ENCODE results near the gene BMPER. TPM values are rescaled to one million over a fixed set of nuclear protein-coding genes. Genes with fewer than 3 reads are reported as not detected.

The BMPER gene
- total and polyA plus RNA-seq, 2 experiments from 2014 or later = 4.5 to 6.3 TPM

DNA sequence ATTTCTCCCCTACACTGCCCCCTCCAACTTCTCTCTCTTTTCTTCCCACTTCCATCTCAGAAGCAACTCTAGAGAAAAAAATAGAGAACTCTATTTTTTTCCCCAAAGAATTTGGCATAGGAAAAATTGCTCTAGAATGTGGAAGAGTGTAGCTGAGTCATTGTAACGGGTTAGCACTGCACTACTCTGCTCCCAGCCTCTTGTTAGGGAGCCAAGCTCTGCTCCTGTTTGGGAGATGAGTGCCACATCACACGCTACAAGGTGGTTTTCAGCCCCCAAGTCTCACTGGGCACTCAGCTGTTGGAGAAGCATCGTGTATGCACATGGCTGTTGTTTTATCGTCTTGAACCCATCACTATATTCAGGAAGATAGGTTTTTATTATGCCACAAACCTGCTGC lies 136.4 kb downstream of the BMPER start:
- TF ChIP-seq, protein P1, sequence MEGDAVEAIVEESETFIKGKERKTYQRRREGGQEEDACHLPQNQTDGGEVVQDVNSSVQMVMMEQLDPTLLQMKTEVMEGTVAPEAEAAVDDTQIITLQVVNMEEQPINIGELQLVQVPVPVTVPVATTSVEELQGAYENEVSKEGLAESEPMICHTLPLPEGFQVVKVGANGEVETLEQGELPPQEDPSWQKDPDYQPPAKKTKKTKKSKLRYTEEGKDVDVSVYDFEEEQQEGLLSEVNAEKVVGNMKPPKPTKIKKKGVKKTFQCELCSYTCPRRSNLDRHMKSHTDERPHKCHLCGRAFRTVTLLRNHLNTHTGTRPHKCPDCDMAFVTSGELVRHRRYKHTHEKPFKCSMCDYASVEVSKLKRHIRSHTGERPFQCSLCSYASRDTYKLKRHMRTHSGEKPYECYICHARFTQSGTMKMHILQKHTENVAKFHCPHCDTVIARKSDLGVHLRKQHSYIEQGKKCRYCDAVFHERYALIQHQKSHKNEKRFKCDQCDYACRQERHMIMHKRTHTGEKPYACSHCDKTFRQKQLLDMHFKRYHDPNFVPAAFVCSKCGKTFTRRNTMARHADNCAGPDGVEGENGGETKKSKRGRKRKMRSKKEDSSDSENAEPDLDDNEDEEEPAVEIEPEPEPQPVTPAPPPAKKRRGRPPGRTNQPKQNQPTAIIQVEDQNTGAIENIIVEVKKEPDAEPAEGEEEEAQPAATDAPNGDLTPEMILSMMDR (IDR thresholded peaks at IDR 0.05; ENCODE audit: poor library complexity) = no peak
- TF ChIP-seq EZH2 (IDR thresholded peaks at IDR 0.05; ENCODE audit: borderline replicate concordance) = no peak
- TF ChIP-seq EZH2phosphoT487 (IDR thresholded peaks at IDR 0.05; ENCODE audit: low read depth, severe bottlenecking, unreplicated experiment) = no peak

DNA sequence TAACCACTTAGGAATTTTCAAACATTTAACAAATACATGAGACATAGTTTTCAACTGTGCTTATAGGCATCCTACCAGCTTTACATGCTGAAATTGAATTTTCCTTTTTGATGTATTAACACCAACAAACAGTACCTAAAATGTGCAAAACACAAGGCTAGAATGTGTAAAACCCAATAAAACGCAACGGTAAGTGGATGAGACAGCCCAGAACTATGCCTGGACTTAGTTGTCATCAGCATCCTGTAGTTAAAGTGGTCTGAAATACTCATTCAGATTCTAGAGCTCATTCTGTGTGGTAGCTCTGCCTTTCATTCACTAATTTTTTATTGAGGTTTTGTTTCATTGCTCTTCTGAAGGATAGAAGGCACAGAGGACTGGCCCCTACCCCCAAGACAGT lies 137.1 kb downstream of the BMPER start:
- TF ChIP-seq EZH2 (IDR thresholded peaks at IDR 0.05; ENCODE audit: borderline replicate concordance) = no peak
- TF ChIP-seq EZH2phosphoT487 (IDR thresholded peaks at IDR 0.05; ENCODE audit: low read depth, severe bottlenecking, unreplicated experiment) = no peak
- TF ChIP-seq, protein P1 (IDR thresholded peaks at IDR 0.05; ENCODE audit: poor library complexity) = no peak
- WGBS (ENCODE audit: low lambda C conversion rate, missing lambda C conversion rate) = 64% methylated on average over 2 of the region's 2 CpGs
- H3K9me2 ChIP-seq (replicated peaks; ENCODE audit: insufficient read depth) = peaks cover 4% of the 10 kb centered on the region
- no peaks in the 10 kb centered on the region for H3K27me3 ChIP-seq
- H3K27ac ChIP-seq = no peak overlapping the region
- H3K36me3 ChIP-seq (replicated peaks; ENCODE audit: insufficient read depth, low read depth) = no peaks in the 10 kb centered on the region
- H3K4me2 ChIP-seq = no peak overlapping the region
- H3K4me1 ChIP-seq (ENCODE audit: insufficient read depth) = peaks cover 6% of the 10 kb centered on the region
- no peaks in the 10 kb centered on the region for H3K79me2 ChIP-seq
- H3K4me3 ChIP-seq = no peak overlapping the region
- H4K20me1 ChIP-seq (ENCODE audit: insufficient read depth, poor library complexity, severe bottlenecking) = no peaks in the 10 kb centered on the region
- no peak for DNase-seq (ENCODE audit: low spot score)
- H3K9me3 ChIP-seq (ENCODE audit: low read depth) = no peaks in the 10 kb centered on the region
- H2AFZ ChIP-seq = no peak overlapping the region

More for the DNA sequence above, 136.4 kb downstream of the BMPER start:
- H3K4me3 ChIP-seq = no peak overlapping the region
- no peak for DNase-seq (ENCODE audit: low spot score)
- H3K4me1 ChIP-seq (ENCODE audit: insufficient read depth) = peaks cover 9% of the 10 kb centered on the region
- H3K9me3 ChIP-seq (ENCODE audit: low read depth) = no peaks in the 10 kb centered on the region
- H3K36me3 ChIP-seq (replicated peaks; ENCODE audit: insufficient read depth, low read depth) = no peaks in the 10 kb centered on the region
- peaks cover 4% of the 10 kb centered on the region for H3K9me2 ChIP-seq (replicated peaks; ENCODE audit: insufficient read depth)
- no peaks in the 10 kb centered on the region for H3K27me3 ChIP-seq
- H3K27ac ChIP-seq = no peak overlapping the region
- H3K4me2 ChIP-seq = no peak overlapping the region
- no peaks in the 10 kb centered on the region for H3K79me2 ChIP-seq
- WGBS (ENCODE audit: low lambda C conversion rate, missing lambda C conversion rate) = 93% methylated on average over 4 of the region's 4 CpGs
- no peak overlapping the region for H2AFZ ChIP-seq
- no peaks in the 10 kb centered on the region for H4K20me1 ChIP-seq (ENCODE audit: insufficient read depth, poor library complexity, severe bottlenecking)

DNA sequence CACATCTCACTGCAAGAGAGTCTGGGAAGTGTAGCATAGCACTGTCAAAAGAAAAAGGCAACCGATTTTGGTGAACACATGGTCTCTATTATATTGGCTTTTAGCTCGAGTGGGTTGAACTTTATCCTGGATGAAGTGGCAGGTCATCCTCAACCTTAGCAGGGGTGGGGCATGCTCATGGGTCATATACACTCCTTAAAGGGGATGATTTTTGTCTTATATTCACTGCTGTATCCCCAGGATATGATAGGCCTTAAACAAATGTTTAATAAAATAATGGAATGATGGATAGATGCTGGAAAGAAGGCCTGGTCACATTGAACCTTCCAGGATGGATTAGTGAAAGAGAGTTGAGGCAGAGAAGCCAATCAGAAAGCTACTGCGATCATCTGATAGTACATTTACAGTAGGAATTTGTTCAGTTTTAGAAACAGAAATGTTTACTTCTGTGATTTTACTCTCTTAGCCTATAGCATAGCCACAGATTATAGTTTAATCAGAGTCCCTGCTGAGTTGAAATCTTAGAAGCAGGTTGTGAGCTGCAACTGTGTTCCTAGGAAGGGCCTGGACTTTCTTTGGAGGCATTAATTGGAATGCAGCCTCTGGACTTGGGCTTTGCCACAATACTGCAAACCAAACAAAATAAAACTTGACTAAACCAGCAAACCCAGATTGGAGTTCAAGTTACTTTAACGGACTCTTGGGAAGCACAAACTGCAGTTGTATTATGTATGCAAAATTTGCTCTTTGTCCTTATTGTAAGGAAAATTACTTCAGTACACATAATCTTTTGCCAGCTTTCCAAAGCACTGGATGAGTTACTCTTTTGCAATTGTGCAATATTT lies 138.3 kb downstream of the BMPER start:
- no peak for DNase-seq (ENCODE audit: low spot score)
- Histone ChIP-seq H3K4me3 (no peak overlapping the region), H2AFZ (no peak overlapping the region), H3K27me3 (no peaks in the 10 kb centered on the region), H3K27ac (no peak overlapping the region), H4K20me1 (ENCODE audit: insufficient read depth, poor library complexity, severe bottlenecking) (no peaks in the 10 kb centered on the region), H3K4me2 (no peak overlapping the region), H3K79me2 (no peaks in the 10 kb centered on the region), H3K9me2 (replicated peaks; ENCODE audit: insufficient read depth) (peaks cover 4% of the 10 kb centered on the region), H3K4me1 (ENCODE audit: insufficient read depth) (peaks cover 6% of the 10 kb centered on the region), H3K36me3 (replicated peaks; ENCODE audit: insufficient read depth, low read depth) (no peaks in the 10 kb centered on the region), H3K9me3 (ENCODE audit: low read depth) (no peaks in the 10 kb centered on the region)
- TF ChIP-seq EZH2 (IDR thresholded peaks at IDR 0.05; ENCODE audit: borderline replicate concordance) = no peak
- WGBS (ENCODE audit: low lambda C conversion rate, missing lambda C conversion rate) = 74% methylated on average over 4 of the region's 4 CpGs

DNA sequence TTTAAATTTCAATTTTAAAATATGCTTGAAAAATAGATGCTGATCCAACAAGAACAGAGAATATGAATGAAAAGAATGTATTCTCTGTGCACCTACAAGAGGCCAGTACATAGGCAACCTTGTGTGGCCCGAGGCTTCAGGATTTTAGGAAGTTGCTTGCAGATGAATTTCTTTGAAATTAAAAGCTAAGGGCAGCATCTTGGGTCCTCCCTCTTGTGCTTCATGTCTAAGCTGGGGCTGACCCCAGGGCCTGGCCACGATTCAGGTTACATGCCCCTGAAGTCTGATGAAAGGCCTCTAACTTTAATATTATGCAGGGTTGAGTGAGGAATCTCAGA lies 138.9 kb downstream of the BMPER start:
- no peaks in the 10 kb centered on the region for H3K36me3 ChIP-seq (replicated peaks; ENCODE audit: insufficient read depth, low read depth)
- peaks cover 4% of the 10 kb centered on the region for H3K9me2 ChIP-seq (replicated peaks; ENCODE audit: insufficient read depth)
- no peak overlapping the region for H2AFZ ChIP-seq
- H3K79me2 ChIP-seq = no peaks in the 10 kb centered on the region
- no peak overlapping the region for H3K27ac ChIP-seq
- H3K4me2 ChIP-seq = no peak overlapping the region
- WGBS (ENCODE audit: low lambda C conversion rate, missing lambda C conversion rate) = 87% methylated on average over 2 of the region's 2 CpGs
- H3K9me3 ChIP-seq (ENCODE audit: low read depth) = no peaks in the 10 kb centered on the region
- no peak for TF ChIP-seq EZH2phosphoT487 (IDR thresholded peaks at IDR 0.05; ENCODE audit: low read depth, severe bottlenecking, unreplicated experiment)
- TF ChIP-seq EZH2 (IDR thresholded peaks at IDR 0.05; ENCODE audit: borderline replicate concordance) = no peak
- TF ChIP-seq, protein P1 (IDR thresholded peaks at IDR 0.05; ENCODE audit: poor library complexity) = no peak
- H4K20me1 ChIP-seq (ENCODE audit: insufficient read depth, poor library complexity, severe bottlenecking) = no peaks in the 10 kb centered on the region
- no peaks in the 10 kb centered on the region for H3K27me3 ChIP-seq
- H3K4me1 ChIP-seq (ENCODE audit: insufficient read depth) = peaks cover 6% of the 10 kb centered on the region
- DNase-seq (ENCODE audit: low spot score) = no peak
- H3K4me3 ChIP-seq = no peak overlapping the region
